SIG-M5 (cell line): Measurements from ENCODE around the gene STRN3.

Experiments used
- DNase-seq: peaks from one replicate; lab custom pipeline; 2025; lab: John Stamatoyannopoulos, UW

The STRN3 gene

DNA sequence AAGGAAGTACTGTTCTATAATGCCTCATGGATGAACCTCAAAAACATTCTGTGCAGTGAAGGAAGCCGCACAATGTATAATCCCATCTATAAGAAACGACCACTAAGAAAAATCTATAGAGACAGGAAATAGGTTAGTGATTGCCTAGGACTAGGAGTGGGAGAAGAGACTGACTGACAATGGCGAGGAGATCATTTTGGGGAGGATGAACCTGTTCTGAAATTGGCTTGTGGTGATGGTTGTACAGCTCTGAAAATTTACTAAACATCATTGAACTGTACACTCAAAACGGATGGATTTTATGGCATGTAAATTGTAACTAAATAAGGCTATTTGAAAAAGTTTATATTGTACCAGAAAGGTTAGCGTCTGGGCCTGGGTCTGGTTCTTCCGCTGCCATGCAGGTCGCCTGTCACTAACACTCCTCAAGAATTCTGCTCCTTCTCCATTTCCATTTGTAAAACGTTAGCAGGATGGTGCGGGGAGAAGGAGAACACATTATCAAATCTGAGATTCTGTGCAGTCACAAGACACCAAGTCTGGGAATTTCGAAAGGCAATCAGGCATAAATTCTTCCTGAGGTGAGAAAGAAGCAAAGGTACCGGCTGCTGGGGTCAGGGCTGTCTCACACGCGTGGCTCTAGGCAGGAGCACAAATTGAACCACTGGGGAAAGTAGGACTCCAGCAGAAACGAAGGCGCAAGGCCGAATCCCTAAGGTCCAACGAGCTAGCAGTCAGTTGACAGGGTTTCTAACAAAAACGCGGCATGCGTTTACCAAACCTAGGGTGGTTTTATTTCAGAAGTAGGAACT, 152.7 kb downstream of the STRN3 start:
- no peak for DNase-seq

DNA sequence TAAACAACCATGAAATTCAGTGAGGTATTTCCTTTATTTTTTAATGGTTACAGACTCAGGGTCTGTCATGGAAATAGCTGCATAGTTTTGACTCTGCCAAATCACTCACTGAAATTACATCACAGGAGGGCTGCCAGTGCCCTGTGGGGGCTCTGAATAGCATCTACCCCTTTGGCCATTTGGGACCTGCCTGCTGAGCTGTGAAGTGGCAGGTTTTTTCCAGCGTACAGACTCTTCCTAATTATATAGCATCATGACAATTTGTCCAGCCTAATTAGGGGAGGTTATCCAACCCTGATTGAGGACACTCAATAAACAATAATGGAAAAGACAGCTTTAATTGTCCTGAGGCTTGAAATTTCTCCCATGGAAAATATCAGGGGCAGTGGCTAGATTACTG, 153.6 kb downstream of the STRN3 start:
- DNase-seq = no peak

DNA sequence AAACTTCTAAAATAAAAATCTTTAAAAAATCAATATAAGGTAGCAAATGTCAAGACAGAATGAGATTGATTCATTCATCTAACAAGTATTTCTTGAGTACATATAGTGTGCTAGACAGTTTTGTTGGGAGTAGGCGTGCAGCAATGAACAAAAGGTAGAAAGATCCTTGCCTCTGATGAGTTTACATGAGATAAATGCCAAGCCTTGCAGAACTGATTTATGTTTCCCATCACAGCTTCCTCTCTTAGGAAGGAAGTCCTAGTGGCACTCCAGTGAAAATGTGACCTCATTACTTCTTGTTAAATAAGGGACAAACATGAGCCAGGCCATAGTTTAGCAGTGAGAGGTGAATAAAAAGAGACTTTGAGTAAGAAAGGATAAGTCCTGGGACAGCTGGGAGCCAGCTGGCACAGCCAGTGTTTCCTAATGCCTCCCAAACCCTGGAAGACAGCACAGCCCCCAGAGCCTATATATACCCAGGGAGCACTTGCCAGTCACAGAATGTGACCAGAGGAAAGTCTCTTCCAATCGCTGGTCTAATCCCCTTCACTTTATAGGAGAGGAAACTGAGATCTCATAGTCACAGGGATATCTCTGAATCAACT, 156.5 kb downstream of the STRN3 start:
- no peak for DNase-seq

DNA sequence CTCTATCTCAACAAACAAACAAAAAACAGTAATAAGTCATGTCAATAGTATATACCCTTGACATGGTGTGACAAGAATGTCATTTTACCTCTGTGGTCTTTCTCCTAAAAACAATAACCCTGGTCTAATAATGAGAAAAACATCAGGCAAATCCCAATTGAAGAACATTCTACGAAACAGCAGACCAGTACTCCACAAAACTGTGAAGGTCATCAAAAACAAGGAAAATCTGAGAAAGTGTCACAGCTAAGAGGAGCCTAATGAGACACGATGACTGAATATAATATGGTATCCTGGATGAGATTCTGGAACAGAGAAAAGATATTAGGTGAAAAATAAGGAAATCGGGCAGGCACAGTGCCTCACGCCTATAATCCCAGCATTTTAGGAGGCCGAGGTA, 157.4 kb downstream of the STRN3 start:
- no peak for DNase-seq

DNA sequence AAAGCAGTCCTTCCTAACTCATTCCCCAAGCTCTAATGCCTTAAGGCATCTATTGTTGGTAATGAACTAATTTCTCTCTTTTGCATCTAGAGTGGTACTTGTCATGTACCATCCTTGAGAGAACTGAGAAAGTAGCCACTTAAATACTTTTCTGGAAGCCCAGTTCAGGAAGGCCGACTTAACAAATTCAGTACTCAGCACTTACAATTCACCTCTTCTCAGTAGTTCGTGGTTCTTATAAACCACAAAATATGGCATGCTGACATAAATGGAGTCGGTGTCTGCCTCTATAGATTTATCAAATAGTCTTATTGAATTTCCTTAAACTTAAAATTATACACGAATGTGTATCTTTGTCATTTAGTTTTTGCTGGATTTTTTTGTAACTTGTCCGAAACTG, 161.2 kb downstream of the STRN3 start:
- no peak for DNase-seq

DNA sequence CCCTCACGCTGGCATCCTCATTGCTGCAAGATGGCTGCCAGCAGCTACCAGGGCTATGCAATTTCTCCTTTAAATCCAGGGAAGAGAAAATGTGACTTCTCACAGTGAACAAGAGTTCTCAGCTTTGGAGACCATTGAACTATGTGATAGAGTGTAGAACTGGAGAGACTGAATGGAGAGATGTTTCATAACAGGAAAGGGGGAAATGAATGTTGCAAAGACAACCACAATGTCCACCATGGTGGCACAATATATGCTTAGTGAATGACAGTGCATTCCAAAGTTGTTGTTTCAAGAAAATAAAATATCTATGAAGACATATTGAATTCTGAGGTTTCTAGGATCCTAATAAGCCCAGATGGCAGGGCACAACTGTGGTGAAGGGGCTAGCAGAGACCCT, 165.0 kb downstream of the STRN3 start:
- DNase-seq = peak; percentile 6

DNA sequence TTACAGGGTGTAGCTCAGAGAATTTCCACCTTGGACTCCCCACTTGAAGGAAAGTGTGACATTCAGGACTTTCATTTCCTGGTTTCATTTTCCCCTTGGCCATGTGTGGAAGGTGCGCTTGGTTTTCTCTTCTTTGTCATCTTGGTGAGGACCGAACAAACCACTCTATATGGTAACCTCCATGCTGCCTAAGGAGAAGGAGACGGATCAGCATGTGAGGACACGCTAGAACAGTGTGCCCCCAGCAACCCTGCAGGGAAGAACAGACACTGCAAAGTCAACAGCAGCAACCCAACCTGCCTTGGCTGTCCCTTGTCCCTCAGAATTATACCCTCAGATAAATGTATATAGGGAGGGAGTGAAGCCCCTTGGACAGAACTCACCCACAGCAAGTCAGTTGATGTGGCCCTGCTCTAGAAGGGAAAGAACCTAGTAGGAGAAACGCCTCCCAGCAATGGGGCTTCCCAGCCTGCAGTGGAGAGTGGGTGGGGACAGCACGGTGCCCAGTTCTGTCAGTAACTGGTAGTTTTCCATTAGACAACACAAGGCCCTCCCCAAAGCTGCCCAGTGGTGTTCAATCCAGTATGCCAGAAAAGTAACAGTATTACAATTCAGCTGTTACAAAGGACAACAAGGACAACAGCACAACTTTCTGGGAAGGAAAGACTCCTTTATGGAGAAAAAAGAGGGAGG, 170.7 kb downstream of the STRN3 start:
- DNase-seq = no peak

DNA sequence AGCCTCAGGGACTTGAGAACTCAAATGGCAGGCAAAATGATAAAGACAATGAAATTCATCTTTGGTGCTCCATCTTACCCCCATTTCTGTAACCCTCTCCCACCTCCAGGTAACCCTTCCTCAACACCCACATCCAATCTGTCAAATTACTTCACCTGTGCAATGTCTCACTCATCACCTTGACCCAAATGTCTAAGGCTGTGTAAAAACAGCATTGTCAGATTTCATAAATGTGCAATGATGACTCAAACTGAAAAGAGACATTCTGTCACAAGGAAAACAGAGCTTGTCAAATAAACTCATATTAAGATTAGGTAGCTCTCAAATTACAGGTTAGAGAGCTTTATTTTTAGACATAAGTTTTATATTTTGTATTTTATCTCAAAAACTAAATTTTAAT, 171.7 kb downstream of the STRN3 start:
- DNase-seq = no peak

DNA sequence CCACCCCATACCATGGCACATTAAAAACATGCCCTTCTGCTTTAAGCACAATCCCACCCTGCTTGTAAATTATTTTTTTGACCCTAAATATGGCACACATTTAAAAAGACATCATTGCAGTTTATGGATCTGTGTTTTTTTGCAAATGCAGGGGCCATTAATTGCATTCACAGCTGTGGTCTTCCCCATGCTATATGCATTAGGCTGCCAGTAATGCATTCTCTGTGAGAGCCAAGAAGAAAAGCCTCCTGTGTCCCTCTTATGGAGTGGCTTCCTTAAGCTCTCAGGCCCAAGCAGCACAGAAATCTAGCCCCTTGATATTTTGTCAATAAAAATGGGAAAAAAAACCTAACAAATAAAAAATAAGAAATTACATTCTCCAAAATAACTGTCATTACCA, 172.2 kb downstream of the STRN3 start:
- DNase-seq = no peak

DNA sequence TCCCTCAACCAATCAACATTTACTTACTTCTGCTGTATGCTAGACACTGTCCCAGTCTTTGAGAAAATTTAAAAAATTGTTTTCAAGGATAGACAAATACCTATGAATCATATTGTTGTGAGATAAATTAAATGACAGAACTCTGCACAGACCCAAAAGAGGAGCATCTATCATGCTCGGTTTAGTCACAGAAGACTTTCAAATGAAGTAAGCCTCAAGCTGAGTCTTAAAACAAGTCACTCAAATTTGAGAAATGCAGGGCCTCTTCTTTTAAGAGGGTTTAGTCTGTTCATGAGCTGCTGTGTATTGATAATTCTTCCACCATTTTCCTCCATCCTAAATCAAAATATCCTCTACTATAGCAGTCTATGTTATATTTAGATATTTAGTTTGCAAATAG, 176.2 kb downstream of the STRN3 start:
- no peak for DNase-seq

DNA sequence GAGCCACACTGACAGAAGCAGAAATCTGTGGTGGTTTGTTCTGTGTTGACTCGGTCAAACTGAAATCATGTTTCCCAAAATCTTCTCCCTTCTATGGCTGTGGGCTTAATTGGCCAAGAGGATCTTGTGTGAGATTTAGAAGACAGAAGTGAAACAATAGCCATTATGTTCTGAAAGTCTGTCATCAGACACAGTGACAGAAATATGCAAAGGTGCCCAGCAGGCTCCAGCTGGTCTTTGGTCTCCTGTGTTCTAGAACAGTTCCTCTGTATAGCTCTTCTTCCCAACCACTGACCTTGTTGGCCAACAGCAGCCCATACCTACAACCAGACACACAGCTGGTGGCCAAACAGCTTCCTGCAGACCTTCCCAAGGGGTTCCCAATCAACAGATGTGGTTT, 176.8 kb downstream of the STRN3 start:
- no peak for DNase-seq

DNA sequence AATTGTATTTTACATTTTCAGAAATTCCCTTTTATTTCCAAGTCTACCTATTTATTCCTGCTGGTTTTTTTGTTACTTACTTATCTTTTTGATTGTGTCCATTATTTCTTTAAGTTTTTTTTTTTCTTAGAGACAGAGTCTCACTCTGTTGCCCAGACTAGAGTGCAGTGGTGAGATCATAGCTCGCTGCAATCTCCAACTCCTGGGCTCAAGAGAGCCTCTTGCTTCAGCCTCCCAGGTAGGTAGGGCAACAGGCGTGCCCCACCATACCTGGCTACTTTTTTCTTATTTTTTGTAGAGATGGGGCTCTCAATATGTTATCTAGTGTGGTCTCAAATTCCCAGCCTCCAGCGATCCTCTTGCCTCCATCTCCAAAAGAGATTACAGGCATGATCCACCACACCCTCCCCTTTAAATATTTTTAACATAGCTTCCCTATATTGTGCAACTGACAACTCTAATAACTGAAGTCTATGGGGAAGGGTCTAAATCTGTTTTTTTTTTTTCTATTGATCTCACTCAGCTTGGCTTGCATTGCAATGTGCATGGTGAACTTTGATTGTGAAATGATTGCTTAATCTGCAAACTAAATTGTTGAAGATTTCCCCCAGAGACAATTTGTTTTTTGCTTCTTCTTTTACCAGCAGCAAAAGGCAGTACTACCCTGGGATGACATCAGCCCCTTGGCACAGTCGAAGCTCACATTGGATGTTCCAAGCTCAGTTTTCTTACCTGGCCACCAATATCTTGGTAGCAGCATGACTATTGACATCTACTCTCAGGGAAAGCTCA, 177.5 kb downstream of the STRN3 start:
- DNase-seq = peak; percentile 34
